BJ (cell line): Measurements from ENCODE around the gene SLIT3. TPM values are rescaled to one million over a fixed set of nuclear protein-coding genes. Genes with fewer than 3 reads are reported as not detected.

ENCODE experiments used
- CTCF ChIA-PET: fragments of 350-600 bp; formaldehyde crosslinking; extraction: SDS; loops from one replicate; lab custom pipeline; 2021; ENCODE audit warnings: antibody characterized with exemption, inconsistent platforms; lab: Yijun Ruan, JAX
- POLR2A ChIA-PET: fragments of 300-600 bp; sonication (Branson Sonifier 250); formaldehyde crosslinking; extraction: SDS; loops from one replicate; lab custom pipeline; 2021; ENCODE audit warnings: antibody characterized with exemption; lab: Charles Lee
- DNase-seq: peaks from one replicate; pipeline ENCODE4 v3.0.0-alpha.2; 2011; ENCODE audit warnings: low read depth
- H3K27me3 ChIP-seq: 2 replicates; pipeline ENCODE4 v1.6.0; 2011; ENCODE audit warnings: low read length; ENCODE audit not compliant: control insufficient read depth, insufficient read depth
- H3K36me3 ChIP-seq: 2 replicates; pipeline ENCODE4 v1.5.1; 2011; ENCODE audit warnings: low read length; ENCODE audit not compliant: control insufficient read depth, insufficient read depth
- H3K4me3 ChIP-seq: 2 replicates; pipeline ENCODE4 v1.5.1; 2011; ENCODE audit warnings: low read depth, mild to moderate bottlenecking, control low read depth, low read length
- CTCF ChIP-seq: IDR thresholded peaks from 2 replicates; pipeline ENCODE4 v1.5.1; 2011; ENCODE audit warnings: low read depth, mild to moderate bottlenecking, control low read depth, inconsistent platforms, low read length, moderate library complexity; ENCODE audit not compliant: insufficient read depth
- polyA plus RNA-seq: library from polyadenylated mRNA; depleted of rRNA; stranded (reverse); fragments of >200 nt; gene quantifications from 2 replicates; pipeline ENCODE4 v1.2.3, GENCODE V29; 2011

The SLIT3 gene
- polyA plus RNA-seq, 1 experiment = 26.8 TPM

GRCh38 chr5:168837852-168838251 lies 463.1 kb downstream of the SLIT3 start:
- TF ChIP-seq CTCF = no peak
- CTCF ChIA-PET = no interaction called here
- Histone ChIP-seq H3K4me3 (no peak overlapping the region), H3K36me3 (no peaks in the 10 kb centered on the region), H3K27me3 (no peaks in the 10 kb centered on the region)
- DNase-seq = no peak
- POLR2A ChIA-PET = no interaction called here

- TF ChIP-seq CTCF = no peak
- ChIA-PET POLR2A (no interaction called here), CTCF (interaction anchor here (0.6 to 1.6 kb wide), 2 partner anchors 8 to 564 kb away, joined by 3 to 4 read pairs; no protein-coding TSS in a partner anchor)
- H3K4me3 ChIP-seq = no peak overlapping the region
- no peaks in the 10 kb centered on the region for H3K36me3 ChIP-seq
- no peaks in the 10 kb centered on the region for H3K27me3 ChIP-seq
- no peak for DNase-seq
These were observed 464.2 kb downstream of the SLIT3 start for GRCh38 chr5:168836603-168837231.

- Histone ChIP-seq H3K27me3 (no peaks in the 10 kb centered on the region), H3K4me3 (no peak overlapping the region), H3K36me3 (no peaks in the 10 kb centered on the region)
- no peak for TF ChIP-seq CTCF
- CTCF ChIA-PET = no interaction called here
- no peak for DNase-seq
- POLR2A ChIA-PET = no interaction called here
These were observed 467.0 kb downstream of the SLIT3 start for GRCh38 chr5:168833936-168834335.

GRCh38 chr5:168833383-168833782 lies 467.6 kb downstream of the SLIT3 start:
- DNase-seq = no peak
- no peak overlapping the region for H3K4me3 ChIP-seq
- H3K36me3 ChIP-seq = no peaks in the 10 kb centered on the region
- CTCF ChIA-PET = no interaction called here
- POLR2A ChIA-PET = no interaction called here
- no peaks in the 10 kb centered on the region for H3K27me3 ChIP-seq
- TF ChIP-seq CTCF = no peak

- no peak for TF ChIP-seq CTCF
- ChIA-PET CTCF (no interaction called here), POLR2A (no interaction called here)
- no peak for DNase-seq
- Histone ChIP-seq H3K27me3 (no peaks in the 10 kb centered on the region), H3K36me3 (no peaks in the 10 kb centered on the region), H3K4me3 (no peak overlapping the region)
These were observed 468.6 kb downstream of the SLIT3 start for GRCh38 chr5:168832308-168832707.
